ENCODE data around the gene DDX54.

Gene DDX54

DNA sequence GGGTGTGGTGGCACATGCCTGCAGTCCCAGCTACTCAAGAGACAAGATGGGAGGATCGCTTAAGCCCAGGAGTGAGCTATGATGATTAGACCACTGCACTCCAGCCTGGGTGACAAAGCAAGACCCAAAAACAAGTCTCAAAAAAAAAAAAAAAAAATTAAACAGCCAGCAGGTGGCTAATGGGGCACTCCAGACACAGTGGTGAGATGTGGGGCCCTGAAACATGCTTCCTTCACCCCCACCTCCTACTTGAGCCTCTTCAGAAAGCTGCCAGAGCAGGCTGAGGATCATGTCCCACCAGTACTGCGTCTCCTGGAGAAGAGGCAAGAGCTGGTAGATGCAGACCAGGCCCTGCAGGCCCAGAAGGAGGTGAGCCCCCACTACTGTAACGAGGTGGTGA is 33.6 kb downstream of the DDX54 start:
- Histone ChIP-seq H3K4me1 (ENCODE audit: low read length) (peaks cover 2% of the 10 kb centered on the region; the same call in 1 of the 2 replicates), H4K20me1 (ENCODE audit: insufficient read depth, low read length) (no peaks in the 10 kb centered on the region; the same call in 1 of the 2 replicates), H3K4me2 (ENCODE audit: low read length) (no peak overlapping the region), H3K27ac (ENCODE audit: low read length) (no peak overlapping the region), H3K9me3 (ENCODE audit: insufficient read depth, low read length) (no peaks in the 10 kb centered on the region), H3K27me3 (ENCODE audit: low read depth, low read length) (peaks cover 13% of the 10 kb centered on the region), H2AFZ (ENCODE audit: low read depth, low read length) (no peak overlapping the region), H3K9ac (ENCODE audit: low read length) (no peak overlapping the region), H3K4me3 (ENCODE audit: low read length) (no peak overlapping the region), H3K79me2 (ENCODE audit: low read length) (no peaks in the 10 kb centered on the region), H3K36me3 (replicated peaks; ENCODE audit: low read depth, low read length) (no peaks in the 10 kb centered on the region)
- TF ChIP-seq, protein P1, sequence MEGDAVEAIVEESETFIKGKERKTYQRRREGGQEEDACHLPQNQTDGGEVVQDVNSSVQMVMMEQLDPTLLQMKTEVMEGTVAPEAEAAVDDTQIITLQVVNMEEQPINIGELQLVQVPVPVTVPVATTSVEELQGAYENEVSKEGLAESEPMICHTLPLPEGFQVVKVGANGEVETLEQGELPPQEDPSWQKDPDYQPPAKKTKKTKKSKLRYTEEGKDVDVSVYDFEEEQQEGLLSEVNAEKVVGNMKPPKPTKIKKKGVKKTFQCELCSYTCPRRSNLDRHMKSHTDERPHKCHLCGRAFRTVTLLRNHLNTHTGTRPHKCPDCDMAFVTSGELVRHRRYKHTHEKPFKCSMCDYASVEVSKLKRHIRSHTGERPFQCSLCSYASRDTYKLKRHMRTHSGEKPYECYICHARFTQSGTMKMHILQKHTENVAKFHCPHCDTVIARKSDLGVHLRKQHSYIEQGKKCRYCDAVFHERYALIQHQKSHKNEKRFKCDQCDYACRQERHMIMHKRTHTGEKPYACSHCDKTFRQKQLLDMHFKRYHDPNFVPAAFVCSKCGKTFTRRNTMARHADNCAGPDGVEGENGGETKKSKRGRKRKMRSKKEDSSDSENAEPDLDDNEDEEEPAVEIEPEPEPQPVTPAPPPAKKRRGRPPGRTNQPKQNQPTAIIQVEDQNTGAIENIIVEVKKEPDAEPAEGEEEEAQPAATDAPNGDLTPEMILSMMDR (IDR thresholded peaks at IDR 0.05; ENCODE audit: low read depth, low read length): no peak
- no peak for TF ChIP-seq EZH2phosphoT487 (IDR thresholded peaks at IDR 0.05; ENCODE audit: low read depth)

DNA sequence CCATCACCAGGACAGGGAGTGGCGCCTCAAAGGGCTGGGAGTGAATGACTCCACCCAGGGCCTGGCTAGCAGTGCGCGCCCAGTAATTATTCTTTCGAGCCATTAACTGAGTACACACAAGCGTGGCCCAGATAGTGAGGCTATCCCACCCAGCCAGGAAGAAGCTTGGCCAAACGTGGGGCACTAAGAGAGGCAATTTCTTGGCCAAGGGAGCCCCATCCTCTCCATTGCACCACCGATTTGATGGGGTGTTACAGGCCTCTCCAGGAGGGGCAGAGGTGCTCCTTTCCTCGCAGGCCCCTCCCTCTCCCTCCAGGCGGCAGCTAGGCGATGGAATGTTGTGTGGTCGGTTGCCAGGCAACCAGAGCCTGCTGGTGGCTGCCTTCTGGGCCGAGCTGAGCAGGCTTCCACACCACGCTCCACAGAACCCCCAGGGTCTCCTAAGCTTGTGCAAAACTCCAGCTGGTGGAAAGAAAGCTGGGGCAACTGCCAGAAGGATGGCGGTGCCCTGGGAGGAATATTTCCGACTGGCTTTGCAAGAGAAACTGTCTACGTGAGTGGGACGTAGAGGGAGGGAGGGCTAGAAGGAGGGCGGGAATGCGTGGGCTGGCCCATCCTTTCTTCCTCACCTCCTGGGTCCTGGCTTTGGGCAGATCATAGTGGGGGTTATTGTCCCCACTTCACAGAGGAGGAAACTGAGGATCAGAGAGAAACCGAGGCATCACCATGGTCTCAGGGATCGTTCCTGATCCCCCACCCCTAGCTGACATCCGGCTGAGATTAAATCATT is 35.7 kb downstream of the DDX54 start, which contains the start of gene CFAP73:
CFAP73 (plus strand) TSS at position 364 of the 790 bp plus-strand sequence; CDS start at position 498, 134 bp downstream.
- H4K20me1 ChIP-seq (ENCODE audit: insufficient read depth, low read length): no peaks in the 10 kb centered on the region
- no peak within 1 kb of the TSS for H2AFZ ChIP-seq (ENCODE audit: low read depth, low read length)
- no peak within 1 kb of the TSS for H3K4me3 ChIP-seq (ENCODE audit: low read length)
- no peaks in the 10 kb centered on the region for H3K79me2 ChIP-seq (ENCODE audit: low read length)
- no peaks in the 10 kb centered on the region for H3K36me3 ChIP-seq (replicated peaks; ENCODE audit: low read depth, low read length)
- H3K9me3 ChIP-seq (ENCODE audit: insufficient read depth, low read length): no peaks in the 10 kb centered on the region
- TF ChIP-seq EZH2phosphoT487 (IDR thresholded peaks at IDR 0.05; ENCODE audit: low read depth): no peak
- TF ChIP-seq, protein P1 (IDR thresholded peaks at IDR 0.05; ENCODE audit: low read depth, low read length): no peak
- peaks cover 13% of the 10 kb centered on the region for H3K27me3 ChIP-seq (ENCODE audit: low read depth, low read length)
- no peak within 1 kb of the TSS for H3K4me2 ChIP-seq (ENCODE audit: low read length)
- no peak within 1 kb of the TSS for H3K9ac ChIP-seq (ENCODE audit: low read length)
- no peak within 1 kb of the TSS for H3K27ac ChIP-seq (ENCODE audit: low read length)
- H3K4me1 ChIP-seq (ENCODE audit: low read length): peaks cover 2% of the 10 kb centered on the region; the same call in 1 of the 2 replicates

DNA sequence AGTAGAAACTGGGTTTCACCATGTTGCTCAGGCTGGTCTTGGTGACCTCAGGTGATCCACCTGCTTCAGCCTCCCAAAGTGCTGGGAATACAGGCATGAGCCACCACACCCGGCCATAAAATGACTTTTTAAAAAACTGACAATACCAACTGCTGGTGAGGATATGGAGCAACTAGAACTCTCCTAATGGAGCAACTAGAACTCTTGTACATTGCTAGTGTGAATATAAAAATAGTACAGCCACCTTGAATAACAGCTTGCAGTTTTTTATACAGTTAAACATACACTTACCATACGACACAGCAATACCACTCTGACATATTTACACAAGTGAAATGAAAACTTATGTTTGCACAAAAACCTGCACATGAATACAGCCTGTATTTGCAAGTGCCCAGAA is 38.3 kb downstream of the DDX54 start:
- no peaks in the 10 kb centered on the region for H3K79me2 ChIP-seq (ENCODE audit: low read length)
- H3K36me3 ChIP-seq (replicated peaks; ENCODE audit: low read depth, low read length): no peaks in the 10 kb centered on the region
- TF ChIP-seq EZH2phosphoT487 (IDR thresholded peaks at IDR 0.05; ENCODE audit: low read depth): no peak
- TF ChIP-seq, protein P1 (IDR thresholded peaks at IDR 0.05; ENCODE audit: low read depth, low read length): no peak
- no peak overlapping the region for H3K9ac ChIP-seq (ENCODE audit: low read length)
- H3K4me3 ChIP-seq (ENCODE audit: low read length): no peak overlapping the region
- peaks cover 5% of the 10 kb centered on the region; the same call in 1 of the 2 replicates for H3K4me1 ChIP-seq (ENCODE audit: low read length)
- no peaks in the 10 kb centered on the region for H3K9me3 ChIP-seq (ENCODE audit: insufficient read depth, low read length)
- peaks cover 3% of the 10 kb centered on the region for H3K27me3 ChIP-seq (ENCODE audit: low read depth, low read length)
- no peak overlapping the region for H2AFZ ChIP-seq (ENCODE audit: low read depth, low read length)
- H3K4me2 ChIP-seq (ENCODE audit: low read length): no peak overlapping the region
- no peak overlapping the region for H3K27ac ChIP-seq (ENCODE audit: low read length)
- no peaks in the 10 kb centered on the region for H4K20me1 ChIP-seq (ENCODE audit: insufficient read depth, low read length)

DNA sequence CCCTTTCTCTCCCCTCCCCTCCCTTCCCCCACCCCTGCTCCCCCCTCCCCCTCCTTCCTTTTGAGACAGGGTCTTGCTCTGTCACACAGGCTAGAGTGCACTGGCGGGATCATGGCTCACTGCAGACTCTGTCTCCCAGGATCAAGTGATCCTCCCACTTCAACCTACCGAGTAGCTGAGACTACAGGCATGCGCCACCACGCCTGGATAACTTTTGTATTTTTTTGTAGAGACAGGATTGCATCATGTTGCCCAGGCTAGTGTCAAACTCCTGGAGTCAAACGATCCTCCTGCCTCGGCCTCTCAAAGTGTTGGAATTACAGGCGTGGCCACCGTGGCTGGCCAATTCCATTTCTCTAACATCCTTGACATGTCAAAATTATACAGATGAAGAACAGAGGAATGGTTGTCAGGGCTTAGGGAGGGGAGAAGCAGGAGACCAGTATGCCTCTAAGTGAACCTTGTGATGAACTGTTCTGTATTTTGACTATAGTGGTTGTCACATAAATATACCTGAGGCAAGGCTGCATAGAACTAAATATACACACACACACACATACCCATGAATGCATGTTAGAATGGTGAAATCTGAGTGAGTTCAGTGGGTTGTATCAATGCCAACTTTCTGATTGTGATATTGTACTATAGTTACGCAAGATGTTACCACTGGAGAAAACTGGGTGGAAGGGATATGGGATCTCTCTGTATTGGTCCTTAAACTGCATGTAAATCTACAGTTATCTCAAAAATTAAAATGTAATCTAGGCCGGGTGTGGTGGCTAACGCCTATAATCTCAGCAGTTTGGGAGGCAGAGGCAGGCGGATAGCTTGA is 39.3 kb downstream of the DDX54 start:
- H3K27me3 ChIP-seq (ENCODE audit: low read depth, low read length): no peaks in the 10 kb centered on the region
- no peaks in the 10 kb centered on the region for H3K36me3 ChIP-seq (replicated peaks; ENCODE audit: low read depth, low read length)
- H3K4me1 ChIP-seq (ENCODE audit: low read length): peaks cover 6% of the 10 kb centered on the region; the same call in 1 of the 2 replicates
- H3K27ac ChIP-seq (ENCODE audit: low read length): no peak overlapping the region
- no peaks in the 10 kb centered on the region for H3K9me3 ChIP-seq (ENCODE audit: insufficient read depth, low read length)
- H3K4me3 ChIP-seq (ENCODE audit: low read length): no peak overlapping the region
- H4K20me1 ChIP-seq (ENCODE audit: insufficient read depth, low read length): no peaks in the 10 kb centered on the region
- TF ChIP-seq, protein P1 (IDR thresholded peaks at IDR 0.05; ENCODE audit: low read depth, low read length): no peak
- TF ChIP-seq EZH2phosphoT487 (IDR thresholded peaks at IDR 0.05; ENCODE audit: low read depth): no peak
- H2AFZ ChIP-seq (ENCODE audit: low read depth, low read length): no peak overlapping the region
- H3K4me2 ChIP-seq (ENCODE audit: low read length): no peak overlapping the region
- no peak overlapping the region for H3K9ac ChIP-seq (ENCODE audit: low read length)
- no peaks in the 10 kb centered on the region for H3K79me2 ChIP-seq (ENCODE audit: low read length)
